ENCODE measurements around the gene NEU4.

GRCh38 chr2:241837197-241837965 is 28.4 kb downstream of the NEU4 start:
- TF ChIP-seq CTCF (IDR thresholded peaks at IDR 0.05) (no peak), POLR2A (IDR thresholded peaks at IDR 0.05) (no peak), EP300 (IDR thresholded peaks at IDR 0.05; ENCODE audit: low read depth) (no peak), POLR2AphosphoS5 (IDR thresholded peaks at IDR 0.05) (no peak)

Data from transverse colon (tissue), 4 donors.